K562 (cell line): ENCODE data around the gene LILRA6. TPM values are rescaled to one million over a fixed set of nuclear protein-coding genes. Genes with fewer than 3 reads are reported as not detected.

Experiments used
- ARID1B ChIP-seq: fragments of 450-650 bp; IDR thresholded peaks from 2 replicates; pipeline ENCODE4 v1.6.1; 2016; ENCODE audit warnings: antibody characterized with exemption, mild to moderate bottlenecking, inconsistent platforms
- ETS2 ChIP-seq: IDR thresholded peaks from 2 replicates; pipeline ENCODE4 v1.6.1; 2016; ENCODE audit warnings: borderline replicate concordance, missing genetic modification characterization, mild to moderate bottlenecking, moderate library complexity, missing compliant biosample characterization; ENCODE audit not compliant: poor library complexity, severe bottlenecking
- polyA plus RNA-seq, 8 experiments: library from polyadenylated mRNA; depleted of rRNA in 4 of 8; stranded (reverse) in 5 of 8; unstranded in 3 of 8; fragments of >200 nt; fragmentation: Nextera tagmentation in 2 of 8; fragmentation: Illumina TruSeq in 1 of 8; extraction: Ambion mirVana in 2 of 8; extraction: Trizol in 1 of 8; gene quantifications; 2 replicates each; pipeline versions ENCODE4 v1.2.1 to v1.2.3, GENCODE V29; 2011 to 2014; ENCODE audit warnings: inconsistent platforms in 1 of 8, missing spikeins in 1 of 8
- total RNA-seq, 7 experiments: library from RNA; depleted of rRNA in 6 of 7; stranded (reverse); fragments of >200 nt in 6 of 7; fragmentation: Illumina TruSeq in 2 of 7; extraction: Trizol in 2 of 7; gene quantifications; 2 replicates each; pipeline versions ENCODE4 v1.2.1 to v1.2.3, GENCODE V29; 2011 to 2021; ENCODE audit warnings: low replicate concordance in 1 of 7
- TF ChIP-seq, protein P1 (sequence below), 2 experiments: fragments of 450-650 bp; IDR thresholded peaks; 2 replicates each; pipeline ENCODE4 v1.6.1; 2016; ENCODE audit warnings: mild to moderate bottlenecking in 2 of 2, borderline replicate concordance in 1 of 2, low read depth in 1 of 2, moderate library complexity in 1 of 2
- TF ChIP-seq, protein P2 (sequence below), 2 experiments: fragments of 450-650 bp in 1 of 2; sonication (generic) in 1 of 2; formaldehyde crosslinking in 1 of 2; IDR thresholded peaks; 2 replicates each; pipeline versions ENCODE4 v1.7.1 to v1.9.0; 2016 to 2022; ENCODE audit warnings: inconsistent platforms in 1 of 2, mild to moderate bottlenecking in 1 of 2, missing genetic modification reagents in 1 of 2

The LILRA6 gene
- total and polyA plus RNA-seq, 9 of the 15 experiments (the other 6 are each of a cell fraction or from before 2014, with no cell fraction given): 0.03 TPM; not detected in 8

DNA sequence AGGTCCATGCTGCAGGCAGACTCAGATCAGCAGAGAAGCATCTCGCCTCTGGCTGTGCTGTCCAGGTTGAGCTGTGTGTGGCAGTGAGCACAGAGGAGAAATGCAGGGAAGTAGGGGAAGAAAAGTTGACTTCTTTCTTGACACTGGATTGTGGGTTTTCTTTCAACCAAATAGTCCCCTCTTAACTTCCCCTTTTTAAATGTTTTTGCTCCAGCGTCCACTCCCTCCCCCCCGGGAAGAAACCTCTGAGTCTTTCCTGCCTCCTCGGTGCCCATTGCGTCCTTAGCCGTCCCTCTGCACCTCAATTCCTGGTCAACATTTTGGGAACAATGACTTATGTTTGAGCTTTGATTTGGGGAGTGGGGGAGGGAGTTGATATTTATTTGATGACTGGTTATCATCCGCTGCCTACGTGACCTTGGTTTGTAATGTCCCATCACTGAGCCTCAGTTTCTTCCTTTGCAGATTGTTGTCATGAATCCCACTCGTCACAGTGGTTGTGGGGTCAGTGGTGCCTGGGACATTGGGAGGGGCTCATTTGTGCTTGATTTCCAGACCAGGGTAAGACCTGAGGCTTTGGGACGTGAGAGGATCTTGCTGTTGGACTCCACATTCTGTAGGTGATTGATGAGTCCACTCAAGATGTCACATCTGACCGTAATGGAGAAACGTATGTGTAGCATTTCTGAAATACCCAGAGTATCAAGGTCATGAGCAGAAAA, 38.6 kb upstream of the LILRA6 start, which contains the start of gene LILRB2 (continued):
- TF ChIP-seq, protein P1, sequence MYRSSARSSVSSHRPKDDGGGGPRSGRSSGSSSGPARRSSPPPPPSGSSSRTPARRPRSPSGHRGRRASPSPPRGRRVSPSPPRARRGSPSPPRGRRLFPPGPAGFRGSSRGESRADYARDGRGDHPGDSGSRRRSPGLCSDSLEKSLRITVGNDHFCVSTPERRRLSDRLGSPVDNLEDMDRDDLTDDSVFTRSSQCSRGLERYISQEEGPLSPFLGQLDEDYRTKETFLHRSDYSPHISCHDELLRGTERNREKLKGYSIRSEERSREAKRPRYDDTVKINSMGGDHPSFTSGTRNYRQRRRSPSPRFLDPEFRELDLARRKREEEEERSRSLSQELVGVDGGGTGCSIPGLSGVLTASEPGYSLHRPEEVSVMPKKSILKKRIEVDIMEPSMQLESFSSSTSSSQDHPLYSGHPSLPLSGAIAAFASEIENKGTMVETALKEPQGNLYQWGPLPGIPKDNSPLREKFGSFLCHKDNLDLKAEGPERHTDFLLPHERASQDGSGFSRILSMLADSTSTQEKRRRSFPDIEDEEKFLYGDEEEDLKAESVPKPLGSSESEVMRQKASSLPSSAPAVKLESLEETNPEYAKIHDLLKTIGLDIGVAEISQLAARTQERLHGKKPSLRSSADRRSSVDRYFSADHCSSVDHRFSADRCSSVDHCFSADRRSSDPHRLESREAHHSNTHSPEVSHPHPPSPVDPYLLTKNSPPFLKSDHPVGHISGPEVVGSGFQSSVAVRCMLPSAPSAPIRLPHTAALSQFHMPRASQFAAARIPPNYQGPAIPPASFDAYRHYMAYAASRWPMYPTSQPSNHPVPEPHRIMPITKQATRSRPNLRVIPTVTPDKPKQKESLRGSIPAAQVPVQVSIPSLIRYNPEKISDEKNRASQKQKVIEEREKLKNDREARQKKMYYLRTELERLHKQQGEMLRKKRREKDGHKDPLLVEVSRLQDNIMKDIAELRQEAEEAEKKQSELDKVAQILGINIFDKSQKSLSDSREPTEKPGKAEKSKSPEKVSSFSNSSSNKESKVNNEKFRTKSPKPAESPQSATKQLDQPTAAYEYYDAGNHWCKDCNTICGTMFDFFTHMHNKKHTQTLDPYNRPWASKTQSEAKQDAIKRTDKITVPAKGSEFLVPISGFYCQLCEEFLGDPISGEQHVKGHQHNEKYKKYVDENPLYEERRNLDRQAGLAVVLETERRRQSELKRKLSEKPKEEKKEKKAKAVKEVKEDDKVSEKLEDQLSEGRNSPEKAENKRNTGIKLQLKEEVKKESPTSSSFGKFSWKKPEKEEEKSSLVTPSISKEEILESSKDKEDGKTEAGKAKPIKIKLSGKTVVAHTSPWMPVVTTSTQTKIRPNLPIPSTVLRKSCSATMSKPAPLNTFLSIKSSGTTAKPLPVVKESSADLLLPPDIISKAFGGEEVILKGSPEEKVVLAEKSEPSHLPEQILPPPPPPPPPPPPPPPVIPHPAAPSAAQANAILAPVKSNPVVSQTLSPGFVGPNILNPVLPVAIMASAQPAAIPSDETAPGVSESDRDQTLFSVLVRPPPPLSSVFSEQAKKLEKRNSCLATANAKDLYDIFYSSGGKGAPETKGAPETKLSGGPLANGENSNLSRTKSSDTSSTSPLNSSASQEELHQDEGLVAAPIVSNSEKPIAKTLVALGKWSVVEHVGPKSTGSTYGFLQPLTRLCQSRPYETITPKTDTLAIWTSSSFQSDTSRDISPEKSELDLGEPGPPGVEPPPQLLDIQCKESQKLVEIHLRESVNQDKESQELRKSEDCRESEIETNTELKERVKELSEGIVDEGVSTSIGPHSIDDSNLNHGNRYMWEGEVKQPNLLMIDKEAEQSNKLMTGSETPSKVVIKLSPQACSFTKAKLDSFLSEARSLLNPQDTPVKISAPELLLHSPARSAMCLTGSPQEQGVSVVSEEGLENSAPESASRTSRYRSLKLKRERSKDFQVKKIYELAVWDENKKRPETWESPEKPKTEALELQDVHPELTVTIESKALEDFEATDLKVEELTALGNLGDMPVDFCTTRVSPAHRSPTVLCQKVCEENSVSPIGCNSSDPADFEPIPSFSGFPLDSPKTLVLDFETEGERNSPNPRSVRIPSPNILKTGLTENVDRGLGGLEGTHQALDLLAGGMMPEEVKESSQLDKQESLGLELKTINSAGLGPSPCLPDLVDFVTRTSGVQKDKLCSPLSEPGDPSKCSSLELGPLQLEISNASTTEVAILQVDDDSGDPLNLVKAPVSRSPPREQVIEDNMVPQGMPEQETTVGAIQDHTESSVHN (IDR thresholded peaks at IDR 0.05; ENCODE audit: borderline replicate concordance in 1 of 2, low read depth in 1 of 2): no peak
- TF ChIP-seq ARID1B (no peak), ETS2 (tag) (no peak)
- TF ChIP-seq, protein P2, sequence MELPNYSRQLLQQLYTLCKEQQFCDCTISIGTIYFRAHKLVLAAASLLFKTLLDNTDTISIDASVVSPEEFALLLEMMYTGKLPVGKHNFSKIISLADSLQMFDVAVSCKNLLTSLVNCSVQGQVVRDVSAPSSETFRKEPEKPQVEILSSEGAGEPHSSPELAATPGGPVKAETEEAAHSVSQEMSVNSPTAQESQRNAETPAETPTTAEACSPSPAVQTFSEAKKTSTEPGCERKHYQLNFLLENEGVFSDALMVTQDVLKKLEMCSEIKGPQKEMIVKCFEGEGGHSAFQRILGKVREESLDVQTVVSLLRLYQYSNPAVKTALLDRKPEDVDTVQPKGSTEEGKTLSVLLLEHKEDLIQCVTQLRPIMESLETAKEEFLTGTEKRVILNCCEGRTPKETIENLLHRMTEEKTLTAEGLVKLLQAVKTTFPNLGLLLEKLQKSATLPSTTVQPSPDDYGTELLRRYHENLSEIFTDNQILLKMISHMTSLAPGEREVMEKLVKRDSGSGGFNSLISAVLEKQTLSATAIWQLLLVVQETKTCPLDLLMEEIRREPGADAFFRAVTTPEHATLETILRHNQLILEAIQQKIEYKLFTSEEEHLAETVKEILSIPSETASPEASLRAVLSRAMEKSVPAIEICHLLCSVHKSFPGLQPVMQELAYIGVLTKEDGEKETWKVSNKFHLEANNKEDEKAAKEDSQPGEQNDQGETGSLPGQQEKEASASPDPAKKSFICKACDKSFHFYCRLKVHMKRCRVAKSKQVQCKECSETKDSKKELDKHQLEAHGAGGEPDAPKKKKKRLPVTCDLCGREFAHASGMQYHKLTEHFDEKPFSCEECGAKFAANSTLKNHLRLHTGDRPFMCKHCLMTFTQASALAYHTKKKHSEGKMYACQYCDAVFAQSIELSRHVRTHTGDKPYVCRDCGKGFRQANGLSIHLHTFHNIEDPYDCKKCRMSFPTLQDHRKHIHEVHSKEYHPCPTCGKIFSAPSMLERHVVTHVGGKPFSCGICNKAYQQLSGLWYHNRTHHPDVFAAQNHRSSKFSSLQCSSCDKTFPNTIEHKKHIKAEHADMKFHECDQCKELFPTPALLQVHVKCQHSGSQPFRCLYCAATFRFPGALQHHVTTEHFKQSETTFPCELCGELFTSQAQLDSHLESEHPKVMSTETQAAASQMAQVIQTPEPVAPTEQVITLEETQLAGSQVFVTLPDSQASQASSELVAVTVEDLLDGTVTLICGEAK (IDR thresholded peaks at IDR 0.05): no peak
- TF ChIP-seq, protein P2 (CRISPR knock-in tag; IDR thresholded peaks at IDR 0.05): no peak
- TF ChIP-seq, all 486 proteins: peak for 0
